HL-60 (cell line): ENCODE results near the gene COQ10A.

Experiments used
- DNase-seq, 2 experiments: peaks; one replicate each; pipeline ENCODE4 v3.0.0-alpha.2; 2010 to 2020; ENCODE audit warnings: low read depth in 1 of 2, low spot score in 1 of 2
- H3K27ac ChIP-seq: fragments of 250-450 bp; sonication (Bioruptor Pico); replicated peaks from 2 replicates; pipeline ENCODE4 v1.5.1; 2020; ENCODE audit warnings: mild to moderate bottlenecking, moderate library complexity
- H3K27me3 ChIP-seq: fragments of 250-450 bp; sonication (Bioruptor Pico); 2 replicates; pipeline ENCODE4 v1.5.1; 2021; ENCODE audit warnings: mild to moderate bottlenecking, moderate library complexity; ENCODE audit not compliant: insufficient read depth, poor library complexity, severe bottlenecking
- H3K4me3 ChIP-seq: replicated peaks from 2 replicates; pipeline ENCODE4 v1.5.1; 2011; ENCODE audit warnings: mild to moderate bottlenecking, control low read depth, low read length; ENCODE audit not compliant: insufficient read depth
- CTCF ChIP-seq: IDR thresholded peaks from one replicate; pipeline ENCODE4 v1.5.1; 2011; ENCODE audit warnings: low read length, control low read depth, inconsistent platforms; ENCODE audit not compliant: insufficient read depth
- GABPA ChIP-seq: IDR thresholded peaks from 2 replicates; pipeline ENCODE4 v1.6.1; 2012; ENCODE audit warnings: low read depth
- POLR2AphosphoS5 ChIP-seq: IDR thresholded peaks from 2 replicates; pipeline ENCODE4 v1.6.1; 2012; ENCODE audit warnings: low read depth
- REST ChIP-seq: IDR thresholded peaks from 2 replicates; pipeline ENCODE4 v1.6.1; 2012; ENCODE audit warnings: low read depth; ENCODE audit not compliant: insufficient replicate concordance
- SPI1 ChIP-seq: IDR thresholded peaks from 2 replicates; pipeline ENCODE4 v1.6.1; 2012; ENCODE audit warnings: low read depth, mild to moderate bottlenecking, borderline replicate concordance

Gene COQ10A

DNA sequence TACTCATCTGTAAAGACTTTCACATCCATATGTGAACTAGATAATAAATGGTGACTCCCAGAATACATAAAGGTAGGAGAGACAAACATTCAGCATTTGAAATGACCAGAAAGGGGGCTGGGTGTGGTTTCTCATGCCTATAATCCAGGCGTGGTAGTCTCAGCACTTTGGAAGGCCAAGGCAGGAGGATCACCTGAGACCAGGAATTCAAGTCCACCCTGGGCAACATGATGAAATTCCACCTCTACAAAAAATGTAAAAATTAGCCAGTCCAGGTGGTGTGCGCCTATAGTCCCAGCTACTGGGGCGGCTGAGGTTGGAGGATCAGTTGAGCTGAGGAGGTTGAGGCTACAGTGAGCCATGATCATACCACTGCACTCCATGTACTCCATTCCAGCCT, 37.5 kb downstream of the COQ10A start:
- H3K27me3 ChIP-seq, result no peaks in the 10 kb centered on the region
- no peak for TF ChIP-seq REST
- TF ChIP-seq GABPA, result no peak
- no peak for TF ChIP-seq CTCF
- TF ChIP-seq SPI1, result no peak
- TF ChIP-seq POLR2AphosphoS5, result no peak
- H3K27ac ChIP-seq, result no peak overlapping the region
- no peak for DNase-seq
- no peak overlapping the region for H3K4me3 ChIP-seq

GRCh38 chr12:56304872-56305590, 38.3 kb downstream of the COQ10A start:
- TF ChIP-seq SPI1 (no peak), CTCF (no peak), POLR2AphosphoS5 (no peak), REST (no peak), GABPA (no peak)
- no peak for DNase-seq
- H3K4me3 ChIP-seq, result no peak overlapping the region
- H3K27me3 ChIP-seq, result no peaks in the 10 kb centered on the region
- no peak overlapping the region for H3K27ac ChIP-seq

DNA sequence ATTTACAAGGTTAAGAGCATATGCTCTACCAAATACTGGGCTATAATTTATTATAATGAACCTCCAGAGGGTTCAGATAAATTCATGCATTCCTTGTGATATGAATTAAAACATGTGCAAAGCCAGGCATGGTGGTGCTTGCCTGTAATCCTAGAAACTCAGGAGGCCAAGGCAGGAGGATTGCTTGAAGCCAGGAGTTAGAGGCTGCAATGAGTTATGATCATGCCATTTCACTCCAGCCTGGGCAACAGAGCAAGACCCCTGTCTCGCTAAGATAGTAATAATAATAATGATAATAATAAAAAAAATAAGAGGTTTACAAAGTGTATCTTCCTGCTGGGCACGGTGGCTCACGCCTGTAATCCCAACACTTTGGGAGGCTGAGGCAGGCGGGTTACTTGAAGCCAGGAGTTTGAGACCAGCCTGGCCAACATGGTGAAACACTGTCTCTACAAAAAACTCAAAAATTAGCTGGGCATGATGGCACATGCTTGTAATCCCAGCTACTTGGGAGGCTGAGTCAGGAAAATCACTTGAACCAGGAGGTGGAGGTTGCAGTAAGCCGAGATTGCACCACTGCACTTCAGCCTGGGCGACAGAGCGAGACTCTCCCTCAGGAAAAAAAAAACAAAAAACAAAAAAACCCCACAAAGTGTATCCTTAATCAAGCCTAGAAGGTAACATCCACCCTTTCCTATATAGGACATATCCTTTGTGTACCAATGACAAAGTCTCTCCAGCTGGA, 40.7 kb downstream of the COQ10A start:
- Histone ChIP-seq H3K27me3 (no peaks in the 10 kb centered on the region), H3K4me3 (no peak overlapping the region), H3K27ac (no peak overlapping the region)
- no peak for TF ChIP-seq GABPA
- TF ChIP-seq CTCF, result no peak
- no peak for TF ChIP-seq REST
- TF ChIP-seq SPI1, result no peak
- TF ChIP-seq POLR2AphosphoS5, result no peak
- no peak for DNase-seq
